ENCODE results near the gene LMOD3. TPM values are rescaled to one million over a fixed set of nuclear protein-coding genes. Genes with fewer than 3 reads are reported as not detected.

The LMOD3 gene
- polyA plus RNA-seq, 3 donors: not detected

GRCh38 chr3:69164296-69164695 is 41.9 kb upstream of the LMOD3 start:
- intact Hi-C loops (cut with micrococcal nuclease): loop anchor here (5.0 to 10.0 kb wide), 3 partner anchors 143 to 508 kb away; no protein-coding TSS in a partner anchor
- H3K9me3 Mint-ChIP-seq: no peaks in the 10 kb centered on the region
- H3K27ac ChIP-seq (ENCODE audit: low read depth in 1 of 2, low read length in 2 of 2): no peak overlapping the region
- H3K4me3 Mint-ChIP-seq: no peak overlapping the region
- H3K4me1 ChIP-seq (ENCODE audit: control insufficient read depth in 1 of 2, insufficient read depth in 2 of 2, low read length in 2 of 2): no peaks in the 10 kb centered on the region
- no peaks in the 10 kb centered on the region for H3K27me3 ChIP-seq (ENCODE audit: control insufficient read depth in 2 of 2, insufficient read depth in 2 of 2, low read length in 2 of 2)
- TF ChIP-seq CTCF (IDR thresholded peaks at IDR 0.05): no peak
- no peaks in the 10 kb centered on the region for H3K36me3 ChIP-seq (replicated peaks in 1 of 2; ENCODE audit: control insufficient read depth in 1 of 2, insufficient read depth in 2 of 2, low read length in 2 of 2)
- H3K36me3 Mint-ChIP-seq: peaks cover 0 to 3% of the 10 kb centered on the region in 2 donors
- H3K27me3 Mint-ChIP-seq (ENCODE audit: low read depth in 3 of 3): no peaks in the 10 kb centered on the region
- no peak overlapping the region for H3K4me2 ChIP-seq (replicated peaks; ENCODE audit: extremely low read depth, low read length, poor library complexity, severe bottlenecking)
- H3K79me2 ChIP-seq (ENCODE audit: insufficient read depth, low read length): no peaks in the 10 kb centered on the region
- no peaks in the 10 kb centered on the region for H3K9me3 ChIP-seq (replicated peaks in 1 of 2; ENCODE audit: control insufficient read depth in 1 of 2, insufficient read depth in 1 of 2, low read length in 2 of 2)
- peak overlapping the region in 1 of 7 donors; percentile 14 for H3K27ac Mint-ChIP-seq
- H3K4me3 ChIP-seq (replicated peaks in 1 of 3; ENCODE audit: low read depth in 2 of 3, low read length in 3 of 3): no peak overlapping the region
- peaks cover 3% of the 10 kb centered on the region for H3K4me1 Mint-ChIP-seq
- no peaks in the 10 kb centered on the region for H4K20me1 ChIP-seq (ENCODE audit: insufficient read depth, low read length)
- H2AFZ ChIP-seq (ENCODE audit: insufficient read depth, low read depth, low read length, poor library complexity, severe bottlenecking): no peak overlapping the region
- no peak for DNase-seq
- H3K9ac ChIP-seq (ENCODE audit: insufficient read depth, low read length, poor library complexity, severe bottlenecking): no peak overlapping the region

GRCh38 chr3:69162308-69162980 is 40.0 kb upstream of the LMOD3 start:
- Histone ChIP-seq H3K9me3 (replicated peaks in 1 of 2; ENCODE audit: control insufficient read depth in 1 of 2, insufficient read depth in 1 of 2, low read length in 2 of 2) (no peaks in the 10 kb centered on the region), H4K20me1 (ENCODE audit: insufficient read depth, low read length) (no peaks in the 10 kb centered on the region), H3K27me3 (ENCODE audit: control insufficient read depth in 2 of 2, insufficient read depth in 2 of 2, low read length in 2 of 2) (no peaks in the 10 kb centered on the region), H3K27ac (ENCODE audit: low read depth in 1 of 2, low read length in 2 of 2) (no peak overlapping the region), H3K79me2 (ENCODE audit: insufficient read depth, low read length) (no peaks in the 10 kb centered on the region), H2AFZ (ENCODE audit: insufficient read depth, low read depth, low read length, poor library complexity, severe bottlenecking) (no peak overlapping the region), H3K4me1 (ENCODE audit: control insufficient read depth in 1 of 2, insufficient read depth in 2 of 2, low read length in 2 of 2) (no peaks in the 10 kb centered on the region), H3K4me3 (replicated peaks in 1 of 3; ENCODE audit: low read depth in 2 of 3, low read length in 3 of 3) (no peak overlapping the region), H3K4me2 (replicated peaks; ENCODE audit: extremely low read depth, low read length, poor library complexity, severe bottlenecking) (no peak overlapping the region), H3K36me3 (replicated peaks in 1 of 2; ENCODE audit: control insufficient read depth in 1 of 2, insufficient read depth in 2 of 2, low read length in 2 of 2) (no peaks in the 10 kb centered on the region), H3K9ac (ENCODE audit: insufficient read depth, low read length, poor library complexity, severe bottlenecking) (no peak overlapping the region)
- Mint-ChIP-seq H3K27me3 (ENCODE audit: low read depth in 3 of 3) (peaks cover 0 to 3% (median 0%) of the 10 kb centered on the region in 3 donors), H3K4me3 (no peak overlapping the region), H3K36me3 (peaks cover 0 to 1% of the 10 kb centered on the region in 2 donors), H3K27ac (no peak overlapping the region), H3K4me1 (peaks cover 3% of the 10 kb centered on the region), H3K9me3 (no peaks in the 10 kb centered on the region)
- TF ChIP-seq CTCF (IDR thresholded peaks at IDR 0.05): no peak
- intact Hi-C loops (cut with micrococcal nuclease): loop anchor here (5.0 to 10.0 kb wide), 3 partner anchors 145 to 510 kb away; no protein-coding TSS in a partner anchor
- DNase-seq: no peak
- 100% methylated on average over 2 of the region's 2 CpGs for WGBS (ENCODE audit: insufficient coverage)
